GM23248 (cell line): ENCODE data around the gene CLIC4. TPM values are rescaled to one million over a fixed set of nuclear protein-coding genes. Genes with fewer than 3 reads are reported as not detected.

Experiments
- DNase-seq: peaks from one replicate; pipeline ENCODE4 v3.0.0-alpha.2; 2015
- H2AFZ ChIP-seq: fragments of 200-600 bp; sonication (generic); 2 replicates; pipeline ENCODE4 v1.6.1; 2016; ENCODE audit warnings: antibody characterized with exemption
- H3F3A ChIP-seq: fragments of 200-600 bp; sonication (generic); 2 replicates; pipeline ENCODE4 v1.6.1; 2016; ENCODE audit warnings: mild to moderate bottlenecking, antibody characterized with exemption, mixed run types; ENCODE audit not compliant: insufficient read depth
- H3K27ac ChIP-seq: fragments of 200-600 bp; sonication (generic); 2 replicates; pipeline ENCODE4 v1.5.1; 2016; ENCODE audit warnings: mild to moderate bottlenecking
- H3K27me3 ChIP-seq: fragments of 200-600 bp; sonication (generic); replicated peaks from 2 replicates; pipeline ENCODE4 v1.6.1; 2016; ENCODE audit warnings: mild to moderate bottlenecking; ENCODE audit not compliant: insufficient read depth
- H3K36me3 ChIP-seq: fragments of 200-600 bp; sonication (generic); 2 replicates; pipeline ENCODE4 v1.6.1; 2016; ENCODE audit warnings: low read depth, mild to moderate bottlenecking
- H3K4me1 ChIP-seq: fragments of 200-600 bp; sonication (generic); 2 replicates; pipeline ENCODE4 v1.6.1; 2016; ENCODE audit warnings: mild to moderate bottlenecking; ENCODE audit not compliant: insufficient read depth
- H3K4me2 ChIP-seq: fragments of 200-600 bp; sonication (generic); one replicate; pipeline ENCODE4 v1.6.1; 2016; ENCODE audit warnings: mild to moderate bottlenecking; ENCODE audit not compliant: unreplicated experiment
- H3K4me3 ChIP-seq: fragments of 200-600 bp; sonication (generic); 2 replicates; pipeline ENCODE4 v1.5.1; 2016; ENCODE audit warnings: mild to moderate bottlenecking
- H3K79me2 ChIP-seq: fragments of 200-600 bp; sonication (generic); 2 replicates; pipeline ENCODE4 v1.6.1; 2016; ENCODE audit warnings: mild to moderate bottlenecking; ENCODE audit not compliant: insufficient read depth
- H3K9ac ChIP-seq: fragments of 200-600 bp; sonication (generic); 2 replicates; pipeline ENCODE4 v1.6.1; 2016; ENCODE audit warnings: mild to moderate bottlenecking
- H3K9me2 ChIP-seq: fragments of 200-600 bp; sonication (generic); 2 replicates; pipeline ENCODE4 v1.6.1; 2016; ENCODE audit warnings: mixed run types, mild to moderate bottlenecking, moderate library complexity; ENCODE audit not compliant: insufficient read depth
- H3K9me3 ChIP-seq: fragments of 200-600 bp; sonication (generic); one replicate; pipeline ENCODE4 v1.6.1; 2017; ENCODE audit warnings: low read depth
- H4K20me1 ChIP-seq: fragments of 200-600 bp; sonication (generic); 2 replicates; pipeline ENCODE4 v1.6.0; 2016; ENCODE audit not compliant: insufficient read depth
- EZH2 ChIP-seq: fragments of 200-600 bp; sonication (generic); IDR thresholded peaks from 2 replicates; pipeline ENCODE4 v1.6.1; 2018; ENCODE audit warnings: antibody characterized with exemption, mild to moderate bottlenecking; ENCODE audit not compliant: insufficient read depth, poor library complexity, severe bottlenecking
- EZH2phosphoT487 ChIP-seq: fragments of 200-600 bp; sonication (generic); IDR thresholded peaks from 2 replicates; pipeline ENCODE4 v1.6.1; 2018; ENCODE audit warnings: antibody characterized with exemption, moderate library complexity, mild to moderate bottlenecking, low read depth; ENCODE audit not compliant: insufficient read depth
- WGBS, 2 experiments: methylation state at CpG; one replicate each; pipeline ENCODE4 v1.1.6; 2015 to 2017; ENCODE audit warnings: low lambda C conversion rate in 2 of 2, low coverage in 1 of 2; ENCODE audit errors: missing lambda C conversion rate in 2 of 2; 5-methylcytosine and 5-hydroxymethylcytosine counted together
- in situ Hi-C: fragments of 300-500 bp; cut with MboI; formaldehyde crosslinking; loops from 2 replicates; pipeline ENCODE4 v1.15.0; 2020
- polyA plus RNA-seq: library from polyadenylated mRNA; unstranded; fragments of >200 nt; fragmentation: Nextera tagmentation; extraction: Ambion mirVana; gene quantifications from 2 replicates; pipeline ENCODE4 v1.2.1, GENCODE V29; 2016
- total RNA-seq: library from RNA; depleted of rRNA; stranded (reverse); fragments of >200 nt; shearing (Covaris generic); gene quantifications from 2 replicates; pipeline ENCODE4 v1.2.3, GENCODE V29; 2014

The CLIC4 gene
- total and polyA plus RNA-seq, 2 experiments from 2014 or later = 1,380 to 1,665 TPM

DNA sequence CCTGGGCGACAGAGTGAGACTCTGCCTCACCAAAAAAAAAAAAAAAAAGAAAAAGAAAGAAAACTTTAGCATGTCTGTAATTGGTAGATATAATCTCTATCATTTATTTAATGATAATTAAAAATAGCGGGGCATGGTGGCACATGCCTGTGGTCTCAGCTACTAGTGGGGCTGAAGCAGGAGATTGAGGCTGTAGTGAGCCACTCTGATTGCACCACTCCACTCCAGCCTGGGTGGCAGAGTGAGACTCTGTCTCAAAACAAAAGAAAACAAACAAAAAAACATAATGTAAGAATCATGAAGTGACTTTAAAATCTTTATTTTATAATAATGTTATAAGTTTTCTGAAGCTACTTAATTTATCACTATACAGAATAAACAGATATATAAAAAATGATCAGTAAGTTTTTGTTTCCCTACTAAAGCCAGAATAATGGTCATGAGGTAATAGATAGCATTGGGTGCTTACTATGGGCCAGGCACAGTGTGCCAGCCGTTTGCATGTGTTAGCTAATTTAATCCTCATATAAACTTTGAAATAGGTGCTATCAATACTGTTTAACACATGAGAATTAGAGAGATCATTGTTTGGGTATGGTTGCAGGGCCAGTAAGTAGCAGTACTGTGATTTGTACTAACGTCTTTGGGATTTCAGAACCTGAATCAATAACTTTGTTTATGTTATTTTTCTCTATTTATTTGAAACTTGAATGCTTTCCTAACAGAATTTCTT is 23.8 kb downstream of the CLIC4 start:
- Histone ChIP-seq H3K36me3 (peaks cover 19% of the 10 kb centered on the region; the same call in 1 of the 2 replicates), H3K9me3 (no peaks in the 10 kb centered on the region), H3K4me2 (peak overlapping the region; percentile 78), H3K4me3 (no peak overlapping the region), H3K9ac (peak overlapping the region; percentile 16; the same call in 1 of the 2 replicates), H4K20me1 (peaks cover 27% of the 10 kb centered on the region), H3F3A (peaks cover 83% of the 10 kb centered on the region), H3K9me2 (no peaks in the 10 kb centered on the region), H3K27ac (peak overlapping the region; percentile 70), H3K27me3 (no peaks in the 10 kb centered on the region), H3K4me1 (peaks cover 92% of the 10 kb centered on the region), H3K79me2 (peaks cover 100% of the 10 kb centered on the region), H2AFZ (no peak overlapping the region)
- in situ Hi-C loops = no loop called here
- WGBS, 2 experiments = 63 to 64% methylated on average over 4 of the region's 4 CpGs
- DNase-seq = peak; percentile 34
- TF ChIP-seq EZH2 = no peak
- no peak for TF ChIP-seq EZH2phosphoT487

DNA sequence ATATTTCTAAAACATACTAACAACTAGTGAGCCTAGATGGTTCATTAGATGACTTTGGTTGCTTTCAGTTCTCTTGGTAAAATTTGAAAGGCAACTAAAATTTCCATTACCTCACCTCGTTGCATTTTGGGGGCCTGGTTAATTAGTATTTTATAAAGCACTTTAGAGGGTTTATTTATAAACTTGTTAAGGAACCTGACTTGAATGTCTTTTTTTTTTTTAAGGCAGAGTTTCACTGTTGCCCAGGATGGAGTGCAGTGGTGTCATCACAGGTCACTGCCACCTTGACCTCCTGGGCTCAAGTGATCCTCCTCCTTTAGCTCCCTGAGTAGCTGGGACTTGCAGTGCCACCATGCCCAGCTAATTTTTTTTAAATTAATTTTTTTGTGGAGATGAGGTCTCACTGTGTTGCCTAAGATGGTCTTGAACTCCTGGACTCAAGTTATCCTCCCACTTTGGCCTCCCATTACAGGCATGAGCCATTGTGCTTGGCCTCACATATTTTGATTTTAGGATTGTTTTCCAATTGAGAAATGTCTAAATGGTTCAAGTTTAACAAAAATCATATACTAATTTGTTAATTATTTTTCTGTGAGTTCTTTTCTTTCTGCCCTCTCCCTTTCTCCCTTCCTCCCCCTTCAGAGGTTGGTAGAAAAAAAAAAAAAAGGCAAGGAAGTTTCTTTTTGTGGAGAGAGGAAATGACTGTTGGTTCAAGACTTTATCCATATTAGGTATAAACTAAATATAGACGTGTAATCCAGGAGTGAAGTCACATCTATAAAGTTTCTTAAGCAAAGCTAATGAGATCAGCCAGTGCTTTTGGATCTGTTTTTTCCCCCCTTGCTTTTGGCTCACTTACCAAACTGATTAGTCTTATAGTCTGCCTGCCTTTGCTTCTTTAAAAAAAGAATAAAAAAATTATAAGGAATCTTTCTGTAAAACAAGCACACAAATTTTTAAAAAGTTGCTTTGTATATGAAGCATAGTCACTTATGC is 24.7 kb downstream of the CLIC4 start:
- no peaks in the 10 kb centered on the region for H3K9me2 ChIP-seq
- in situ Hi-C loops = no loop called here
- peak; percentile 93 for DNase-seq

DNA sequence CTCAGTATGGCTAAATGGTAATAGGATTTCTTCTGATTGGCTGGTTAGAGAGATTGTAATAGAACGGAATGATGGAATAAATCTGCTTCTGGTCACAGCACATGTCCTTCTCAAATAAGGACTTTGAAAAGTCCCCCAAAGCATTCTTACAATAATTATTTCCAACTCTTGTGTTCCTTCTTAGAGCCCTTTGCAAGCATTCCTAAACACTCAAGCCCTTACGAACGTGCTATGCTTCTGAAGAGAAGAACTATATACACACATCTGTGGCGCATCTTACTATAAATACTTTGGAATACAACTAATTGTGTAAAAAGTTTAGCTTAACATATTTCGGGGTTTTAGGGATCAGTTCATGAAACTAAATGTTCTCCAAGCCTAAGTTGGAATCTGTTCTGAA is 25.6 kb downstream of the CLIC4 start:
- TF ChIP-seq EZH2 = no peak
- Histone ChIP-seq H4K20me1 (peaks cover 30% of the 10 kb centered on the region), H3K9ac (peak overlapping the region; percentile 46), H3K9me3 (no peaks in the 10 kb centered on the region), H3K27ac (peak overlapping the region; percentile 70), H2AFZ (no peak overlapping the region), H3K79me2 (peaks cover 100% of the 10 kb centered on the region), H3K4me3 (peak overlapping the region; percentile 44), H3K4me1 (peaks cover 81% of the 10 kb centered on the region), H3K9me2 (no peaks in the 10 kb centered on the region), H3K36me3 (peaks cover 26% of the 10 kb centered on the region), H3K27me3 (no peaks in the 10 kb centered on the region), H3K4me2 (peak overlapping the region; percentile 78), H3F3A (peaks cover 83% of the 10 kb centered on the region)
- DNase-seq = peak; percentile 41
- in situ Hi-C loops = no loop called here
- WGBS, 2 experiments = 21 to 30% methylated on average over 5 of the region's 5 CpGs

More for the DNA sequence above, 24.7 kb downstream of the CLIC4 start:
- Histone ChIP-seq H3K27me3 (no peaks in the 10 kb centered on the region), H3K4me1 (peaks cover 87% of the 10 kb centered on the region), H3K27ac (peak overlapping the region; percentile 70), H3K79me2 (peaks cover 100% of the 10 kb centered on the region), H3K4me2 (peak overlapping the region; percentile 78), H3F3A (peaks cover 81% of the 10 kb centered on the region), H4K20me1 (peaks cover 23% of the 10 kb centered on the region), H3K36me3 (peaks cover 16% of the 10 kb centered on the region; the same call in 1 of the 2 replicates), H2AFZ (no peak overlapping the region), H3K4me3 (peak overlapping the region; percentile 44), H3K9ac (peak overlapping the region; percentile 46), H3K9me3 (no peaks in the 10 kb centered on the region)
- WGBS, 2 experiments = 22 to 25% methylated on average over 2 of the region's 2 CpGs
- no peak for TF ChIP-seq EZH2phosphoT487
- no peak for TF ChIP-seq EZH2

DNA sequence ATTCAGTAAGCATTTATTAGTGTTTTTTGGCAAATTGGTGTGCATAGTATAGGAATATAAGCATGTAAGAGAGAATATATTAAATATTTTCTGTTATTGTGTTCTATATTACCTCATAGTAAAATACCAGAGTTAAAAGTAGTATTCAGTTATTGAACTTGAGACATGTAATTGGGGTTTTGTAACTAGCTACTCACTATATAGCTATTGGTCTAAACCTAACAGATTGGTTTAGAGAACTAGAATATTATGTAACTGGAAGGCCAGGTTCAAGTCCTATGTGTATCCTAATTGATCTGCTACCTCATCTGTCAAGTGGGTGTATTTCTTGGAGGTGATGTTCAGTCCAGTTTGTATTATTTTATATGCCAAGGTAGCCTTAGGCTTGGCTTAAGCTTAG is 26.3 kb downstream of the CLIC4 start:
- Histone ChIP-seq H3K79me2 (peaks cover 100% of the 10 kb centered on the region), H3K9ac (no peak overlapping the region), H2AFZ (no peak overlapping the region), H3K9me3 (no peaks in the 10 kb centered on the region), H3K27me3 (no peaks in the 10 kb centered on the region), H3K4me1 (peaks cover 82% of the 10 kb centered on the region), H3K4me2 (peak overlapping the region; percentile 78), H4K20me1 (peaks cover 34% of the 10 kb centered on the region), H3F3A (peaks cover 88% of the 10 kb centered on the region), H3K36me3 (peaks cover 30% of the 10 kb centered on the region), H3K9me2 (no peaks in the 10 kb centered on the region), H3K4me3 (peak overlapping the region; percentile 9; the same call in 1 of the 2 replicates), H3K27ac (peak overlapping the region; percentile 70)
- in situ Hi-C loops = no loop called here
- TF ChIP-seq EZH2phosphoT487 = no peak
- no peak for TF ChIP-seq EZH2
- no peak for DNase-seq
